22Rv1 (cell line): ENCODE results near the gene NSG1.

Experiments used
- H3K27ac ChIP-seq: fragments of 450-650 bp; 2 replicates; pipeline ENCODE4 v1.5.1; 2017
- CTCF ChIP-seq: fragments of 450-650 bp; IDR thresholded peaks from 2 replicates; pipeline ENCODE4 v1.5.1; 2017; ENCODE audit warnings: mild to moderate bottlenecking
- ZFX ChIP-seq: fragments of 450-650 bp; IDR thresholded peaks from 2 replicates; pipeline ENCODE4 v1.6.1; 2017; ENCODE audit warnings: antibody characterized with exemption, borderline replicate concordance

NSG1 gene, protein sequence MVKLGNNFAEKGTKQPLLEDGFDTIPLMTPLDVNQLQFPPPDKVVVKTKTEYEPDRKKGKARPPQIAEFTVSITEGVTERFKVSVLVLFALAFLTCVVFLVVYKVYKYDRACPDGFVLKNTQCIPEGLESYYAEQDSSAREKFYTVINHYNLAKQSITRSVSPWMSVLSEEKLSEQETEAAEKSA

GRCh38 chr4:4386736-4387392 is at the start of gene NSG1:
TSS of gene NSG1 (plus strand) at chr4:4387102. CDS start at chr4:4387630, 528 bp downstream.
- TF ChIP-seq CTCF (no peak), ZFX (no peak)
- H3K27ac ChIP-seq, result no peak within 1 kb of the TSS

DNA sequence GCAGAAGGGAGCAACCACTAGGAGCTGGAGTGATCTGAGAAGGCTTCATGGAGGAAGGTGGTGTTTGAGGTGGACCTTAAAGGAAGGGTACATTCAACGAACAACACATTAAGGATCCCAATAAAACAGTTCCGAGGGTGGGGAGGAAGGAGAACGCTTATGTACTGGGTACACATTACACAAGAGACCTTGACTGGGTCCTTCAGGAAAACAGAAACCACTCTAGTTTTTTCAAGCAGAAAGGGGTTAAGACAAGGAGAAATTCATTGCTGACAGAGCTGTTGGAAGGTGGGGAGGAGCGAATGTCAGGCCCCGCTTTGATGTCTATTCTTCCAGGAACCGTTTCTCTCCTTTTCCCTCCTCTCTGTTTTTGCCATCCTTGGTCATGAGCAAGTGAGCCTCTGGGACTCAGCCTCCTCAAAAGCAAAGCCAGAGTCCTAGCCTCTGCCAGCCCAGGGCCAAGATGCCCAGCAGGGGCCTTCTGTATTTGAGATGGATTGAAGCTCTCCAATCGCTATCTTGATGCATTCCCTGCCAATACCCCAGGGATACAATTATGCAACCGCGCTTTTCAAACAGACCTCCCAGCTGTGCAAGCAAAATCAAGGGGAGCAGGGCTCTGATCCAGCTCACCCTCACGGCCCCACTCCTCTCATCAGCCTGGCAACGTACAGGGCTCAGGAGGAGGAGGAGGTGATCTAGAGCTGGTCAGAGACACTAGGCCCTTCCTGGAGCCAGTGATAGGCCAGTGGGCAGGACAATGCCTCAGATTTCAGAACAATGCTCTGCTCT is 48.5 kb upstream of the NSG1 start:
- TF ChIP-seq CTCF (no peak), ZFX (no peak)

GRCh38 chr4:4339504-4340085 is 47.3 kb upstream of the NSG1 start:
- TF ChIP-seq ZFX, result no peak
- no peak for TF ChIP-seq CTCF
- H3K27ac ChIP-seq, result no peak overlapping the region

More for the DNA sequence above, 48.5 kb upstream of the NSG1 start:
- no peak overlapping the region for H3K27ac ChIP-seq

GRCh38 chr4:4341861-4342650 is 44.8 kb upstream of the NSG1 start:
- no peak for TF ChIP-seq CTCF
- no peak for TF ChIP-seq ZFX
- H3K27ac ChIP-seq, result no peak overlapping the region

DNA sequence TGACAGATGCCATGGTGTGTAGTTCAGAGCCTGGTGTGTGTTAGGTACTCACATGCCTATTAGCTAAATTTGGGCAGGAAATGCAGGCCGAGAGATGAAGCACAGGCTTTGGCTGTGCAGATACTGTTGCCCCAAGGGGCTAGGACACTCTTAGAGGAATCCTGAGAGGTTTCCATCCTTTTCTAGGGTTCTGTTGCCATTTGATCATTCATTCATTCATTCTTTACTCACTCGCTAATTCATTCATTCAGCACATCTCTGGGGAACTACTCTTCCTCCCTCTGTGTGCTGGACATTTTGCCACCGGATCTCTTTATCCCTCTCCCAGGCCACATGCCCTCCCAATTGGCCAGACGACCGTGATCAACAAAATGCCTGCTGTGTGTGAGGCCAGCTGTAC is 43.9 kb upstream of the NSG1 start:
- TF ChIP-seq CTCF (no peak), ZFX (no peak)
- H3K27ac ChIP-seq, result no peak overlapping the region

DNA sequence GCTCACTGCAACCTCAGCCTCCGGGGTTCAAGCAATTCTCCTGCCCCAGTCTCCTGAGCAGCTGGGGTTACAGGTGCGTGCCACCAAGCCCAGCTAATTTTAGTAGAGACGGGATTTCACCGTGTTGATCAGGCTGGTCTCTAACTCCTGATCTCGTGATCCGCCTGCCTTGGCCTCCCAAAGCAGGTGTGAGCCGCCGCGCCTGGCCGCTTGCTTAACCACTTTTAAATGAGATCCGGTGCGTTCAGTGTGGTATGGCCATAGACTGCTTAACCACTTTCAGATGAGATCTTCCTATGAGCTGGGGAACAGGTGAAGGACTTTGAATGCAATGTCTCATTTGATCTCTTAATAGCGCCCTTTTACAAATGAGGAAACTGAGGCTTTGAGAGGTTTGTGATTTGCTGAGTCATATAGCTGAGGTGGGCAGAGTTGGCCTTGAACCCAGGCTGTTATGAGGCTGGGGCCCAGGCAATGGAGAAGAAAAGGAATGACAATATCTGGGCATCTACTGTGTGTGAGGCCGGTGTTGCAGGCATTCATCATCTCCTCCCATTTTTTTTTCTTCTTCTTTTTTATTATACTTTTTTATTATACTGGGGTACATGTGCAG is 41.9 kb upstream of the NSG1 start:
- no peak overlapping the region for H3K27ac ChIP-seq
- TF ChIP-seq CTCF (no peak), ZFX (no peak)
